Mesodermal cell (in vitro differentiated cells): ENCODE data around the gene PDLIM1.

ENCODE experiments used
- H3K27ac ChIP-seq: 2 replicates; pipeline ENCODE4 v1.7.0; 2013; ENCODE audit warnings: mild to moderate bottlenecking, low read depth, low read length, moderate library complexity; ENCODE audit not compliant: severe bottlenecking
- H3K36me3 ChIP-seq: 2 replicates; pipeline ENCODE4 v1.7.1; 2013; ENCODE audit warnings: mild to moderate bottlenecking, low read length, moderate library complexity; ENCODE audit not compliant: control insufficient read depth, insufficient read depth
- H3K4me1 ChIP-seq: one replicate; pipeline ENCODE4 v1.7.1; 2013; ENCODE audit warnings: mild to moderate bottlenecking, low read length; ENCODE audit not compliant: insufficient read depth, control insufficient read depth, poor library complexity, severe bottlenecking
- H3K4me3 ChIP-seq: 2 replicates; pipeline ENCODE4 v1.7.0; 2013; ENCODE audit warnings: low read length, control low read depth, mild to moderate bottlenecking; ENCODE audit not compliant: insufficient read depth, poor library complexity, severe bottlenecking; ENCODE audit errors: extremely low read depth
- H3K9me3 ChIP-seq: 2 replicates; pipeline ENCODE4 v1.7.1; 2013; ENCODE audit warnings: mild to moderate bottlenecking, low read length, moderate library complexity; ENCODE audit not compliant: control insufficient read depth
- WGBS, 2 experiments: methylation state at CpG; one replicate each; pipeline ENCODE4 v1.1.5; 2013; ENCODE audit warnings: missing lambda C conversion rate in 2 of 2; ENCODE audit not compliant: insufficient coverage in 2 of 2; 5-methylcytosine and 5-hydroxymethylcytosine counted together

PDLIM1 gene

DNA sequence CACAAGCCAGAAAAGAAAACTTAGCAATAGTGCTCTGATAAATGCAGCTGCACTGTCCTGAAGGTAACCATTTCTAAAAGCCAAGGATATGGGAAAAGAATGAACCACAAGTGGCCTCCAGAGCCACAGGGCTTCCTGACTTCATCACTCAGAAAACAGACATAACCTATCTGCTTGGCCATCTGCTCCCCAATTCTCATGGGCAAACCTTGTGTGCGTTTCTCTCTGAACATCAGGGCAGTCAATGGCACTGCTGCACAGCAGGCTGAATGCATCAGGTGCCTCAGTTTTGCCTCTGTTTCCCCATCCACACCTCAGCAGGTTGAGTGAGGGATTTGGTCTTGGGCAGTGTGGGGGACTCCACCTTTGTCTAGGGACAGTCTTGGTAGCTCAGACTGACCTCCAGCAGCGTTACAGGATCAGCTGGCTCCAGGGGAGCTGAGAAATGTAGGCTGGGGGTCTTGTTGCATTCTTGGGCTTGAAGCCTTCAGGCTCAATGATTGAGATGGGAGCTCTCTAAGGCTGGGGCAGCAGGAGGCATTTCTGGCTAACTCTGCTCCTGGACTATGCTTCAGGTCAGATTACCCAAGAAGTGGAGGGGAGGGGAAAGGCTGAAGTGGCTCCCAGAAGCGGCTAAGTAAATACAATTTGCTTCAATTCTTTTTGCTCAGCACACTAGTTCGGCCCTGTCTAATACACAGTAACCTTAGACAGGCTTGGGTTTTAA, 23.6 kb upstream of the PDLIM1 start:
- Histone ChIP-seq H3K9me3 (no peaks in the 10 kb centered on the region), H3K4me3 (no peak overlapping the region), H3K27ac (no peak overlapping the region), H3K4me1 (peaks cover 36% of the 10 kb centered on the region), H3K36me3 (no peaks in the 10 kb centered on the region)
- 94 to 100% methylated on average over 1 to 2 of the region's 4 CpGs for WGBS, 2 experiments

DNA sequence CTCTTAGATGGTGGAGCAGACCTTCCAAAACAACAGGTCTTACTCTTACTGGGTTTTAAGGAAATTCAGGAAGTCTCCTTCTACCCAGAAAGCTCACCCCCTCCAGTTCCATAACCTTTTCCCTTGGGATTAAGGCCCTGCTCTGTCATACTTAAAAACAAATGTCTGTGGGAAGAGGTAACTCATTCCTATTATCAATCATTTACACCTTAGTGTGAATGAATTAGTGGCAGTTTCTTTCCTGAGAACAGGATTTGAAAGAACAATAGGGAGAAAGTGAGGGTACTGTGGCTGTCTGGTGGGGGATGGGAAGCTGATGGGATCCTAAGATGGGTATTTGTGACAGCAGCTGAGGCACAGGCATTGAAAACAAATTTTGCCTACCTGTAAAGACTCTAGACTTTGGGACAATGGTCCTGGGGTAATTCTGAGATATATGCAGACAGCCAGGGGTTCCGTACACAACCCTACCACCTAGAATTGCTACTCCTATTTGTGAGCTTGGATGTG, 22.2 kb upstream of the PDLIM1 start:
- Histone ChIP-seq H3K36me3 (no peaks in the 10 kb centered on the region), H3K9me3 (no peaks in the 10 kb centered on the region), H3K4me1 (peaks cover 41% of the 10 kb centered on the region), H3K4me3 (no peak overlapping the region), H3K27ac (no peak overlapping the region)
- WGBS, 2 experiments, result no CpG with 5 or more reads among the region's 1 CpG

DNA sequence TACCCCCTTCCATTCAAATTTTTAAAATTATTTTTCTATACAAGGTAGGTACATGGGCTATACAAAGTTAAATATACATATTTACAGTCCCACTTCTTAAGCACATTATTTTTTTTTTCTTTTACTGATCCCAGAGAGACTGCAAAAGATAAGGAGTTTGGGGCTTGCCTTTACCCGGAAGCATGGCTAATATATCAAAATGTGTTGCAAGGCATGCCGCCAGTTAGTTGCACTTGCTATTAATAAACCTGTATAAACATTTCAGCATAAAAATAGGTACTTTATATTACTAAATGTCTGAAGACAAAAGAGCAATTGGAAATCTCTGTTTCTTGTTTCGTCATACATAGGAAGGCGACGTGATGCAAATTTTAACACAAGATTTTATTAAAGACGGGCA, 21.5 kb upstream of the PDLIM1 start:
- WGBS, 2 experiments, result 94 to 100% methylated on average over 4 of the region's 6 CpGs
- H3K4me3 ChIP-seq, result no peak overlapping the region

DNA sequence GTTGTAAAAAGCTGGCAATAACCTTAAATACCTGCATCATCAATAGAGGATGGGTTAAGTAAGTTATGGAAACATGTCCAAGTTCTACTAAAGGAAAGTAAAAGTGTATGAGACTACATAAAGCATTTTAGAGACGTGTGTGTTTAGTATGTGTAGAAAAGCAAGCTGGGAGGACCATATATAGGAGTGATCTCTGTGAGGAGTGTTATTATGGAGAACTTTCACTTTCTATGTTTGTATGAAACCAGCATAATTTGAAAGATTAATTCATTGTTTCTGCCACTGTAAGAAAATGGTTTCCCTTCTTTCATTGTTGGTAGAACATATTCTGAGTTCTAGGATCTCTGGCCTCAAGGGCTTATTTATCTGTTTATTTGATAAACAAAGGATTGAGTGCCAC, 19.2 kb upstream of the PDLIM1 start:
- no peaks in the 10 kb centered on the region for H3K36me3 ChIP-seq
- peaks cover 52% of the 10 kb centered on the region for H3K4me1 ChIP-seq
- H3K27ac ChIP-seq, result no peak overlapping the region
- WGBS, 2 experiments, result 86 to 100% methylated on average over 1 of the region's 1 CpG
- no peak overlapping the region for H3K4me3 ChIP-seq
- no peaks in the 10 kb centered on the region for H3K9me3 ChIP-seq

More for the DNA sequence above, 21.5 kb upstream of the PDLIM1 start:
- H3K27ac ChIP-seq, result no peak overlapping the region
- H3K36me3 ChIP-seq, result no peaks in the 10 kb centered on the region
- H3K4me1 ChIP-seq, result peaks cover 46% of the 10 kb centered on the region
- no peaks in the 10 kb centered on the region for H3K9me3 ChIP-seq

DNA sequence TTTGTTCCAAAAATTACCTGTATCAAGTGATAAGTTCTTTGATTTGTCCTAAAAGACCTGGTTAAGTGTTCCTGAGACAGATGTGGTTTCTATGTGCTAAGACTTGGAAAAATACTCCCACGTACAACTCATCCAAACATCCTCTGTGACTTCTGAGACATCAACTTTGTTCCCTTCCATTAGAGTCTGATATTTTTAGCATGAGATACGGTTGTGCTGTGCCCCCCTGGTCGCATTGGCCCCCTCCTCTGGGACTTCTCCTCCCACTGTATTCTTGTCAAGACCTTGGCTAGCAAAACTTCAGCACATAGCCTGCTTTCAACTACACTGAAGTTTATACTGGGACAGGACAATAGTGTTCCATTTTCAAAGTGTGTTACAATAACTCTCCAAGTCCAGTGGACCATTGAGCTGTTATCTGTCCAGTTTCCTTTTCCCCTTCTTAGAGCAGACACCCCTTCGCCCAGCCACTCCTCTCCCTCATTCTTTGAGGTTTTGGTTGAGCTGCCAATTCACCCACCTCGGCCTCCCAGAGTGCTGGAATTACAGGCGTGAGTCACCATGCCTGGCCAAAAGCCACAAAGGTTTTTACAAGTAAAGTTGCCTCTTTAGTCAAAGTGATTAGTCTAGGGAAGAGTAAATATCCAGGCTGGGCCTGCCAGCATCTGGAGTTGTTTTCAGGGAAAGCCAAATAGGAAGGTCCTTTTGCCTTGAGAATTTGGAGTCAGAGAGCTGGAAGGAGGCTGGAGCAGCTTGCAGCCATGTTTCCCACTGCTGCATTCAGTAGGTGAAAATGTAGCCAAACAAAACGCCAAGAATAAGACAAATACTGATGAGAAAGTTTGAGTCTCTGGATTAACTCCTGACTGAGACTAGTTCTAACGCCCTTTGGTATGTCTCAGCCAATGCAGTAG, 17.8 kb upstream of the PDLIM1 start:
- peaks cover 43% of the 10 kb centered on the region for H3K4me1 ChIP-seq
- H3K9me3 ChIP-seq, result no peaks in the 10 kb centered on the region
- no peak overlapping the region for H3K4me3 ChIP-seq
- peak overlapping the region; percentile 86 for H3K27ac ChIP-seq
- 64 to 66% methylated on average over 6 to 7 of the region's 8 CpGs for WGBS, 2 experiments
- H3K36me3 ChIP-seq, result no peaks in the 10 kb centered on the region

DNA sequence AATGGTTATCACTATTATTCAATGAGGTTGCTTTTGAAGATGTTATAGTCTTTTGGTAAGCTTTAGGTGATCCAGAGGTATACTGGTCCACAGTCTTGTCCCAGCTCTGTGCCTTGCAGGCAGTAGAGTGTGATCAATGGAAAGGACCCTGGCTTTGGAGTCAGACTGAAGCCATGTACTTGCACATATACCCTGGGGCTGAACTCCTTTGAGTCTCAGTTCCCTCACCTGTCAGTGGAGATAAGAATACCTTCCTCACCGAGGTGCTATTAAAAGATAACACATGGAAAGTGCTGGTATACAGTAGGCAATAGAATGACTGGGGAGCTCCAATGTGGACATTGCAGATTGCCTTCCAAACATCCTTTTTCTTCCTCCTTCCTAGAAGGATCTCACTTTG, 16.0 kb upstream of the PDLIM1 start:
- H3K4me1 ChIP-seq, result peaks cover 39% of the 10 kb centered on the region
- WGBS, 2 experiments, result no CpG with 5 or more reads among the region's 1 CpG

DNA sequence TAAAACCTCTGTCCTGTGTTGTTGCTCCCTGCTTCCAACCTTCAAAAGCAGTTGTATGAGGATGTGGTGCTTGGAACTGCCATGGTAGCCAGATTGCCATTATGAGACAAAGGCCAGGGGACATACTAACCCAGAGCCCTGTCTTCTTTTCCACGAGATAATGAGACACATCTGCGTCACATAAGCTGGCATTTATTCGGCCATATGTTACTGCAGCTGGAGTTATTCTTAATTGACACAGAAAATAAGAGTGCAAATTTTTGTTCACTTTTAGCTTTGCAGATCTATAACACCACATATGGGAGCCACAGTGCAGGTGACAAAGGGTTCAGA, 15.5 kb upstream of the PDLIM1 start:
- Histone ChIP-seq H3K4me3 (no peak overlapping the region), H3K36me3 (no peaks in the 10 kb centered on the region), H3K4me1 (peaks cover 39% of the 10 kb centered on the region), H3K9me3 (no peaks in the 10 kb centered on the region), H3K27ac (no peak overlapping the region)
- 96 to 100% methylated on average over 3 of the region's 3 CpGs for WGBS, 2 experiments

More for the DNA sequence above, 16.0 kb upstream of the PDLIM1 start:
- H3K27ac ChIP-seq, result no peak overlapping the region
- H3K4me3 ChIP-seq, result no peak overlapping the region
- no peaks in the 10 kb centered on the region for H3K36me3 ChIP-seq
- no peaks in the 10 kb centered on the region for H3K9me3 ChIP-seq

DNA sequence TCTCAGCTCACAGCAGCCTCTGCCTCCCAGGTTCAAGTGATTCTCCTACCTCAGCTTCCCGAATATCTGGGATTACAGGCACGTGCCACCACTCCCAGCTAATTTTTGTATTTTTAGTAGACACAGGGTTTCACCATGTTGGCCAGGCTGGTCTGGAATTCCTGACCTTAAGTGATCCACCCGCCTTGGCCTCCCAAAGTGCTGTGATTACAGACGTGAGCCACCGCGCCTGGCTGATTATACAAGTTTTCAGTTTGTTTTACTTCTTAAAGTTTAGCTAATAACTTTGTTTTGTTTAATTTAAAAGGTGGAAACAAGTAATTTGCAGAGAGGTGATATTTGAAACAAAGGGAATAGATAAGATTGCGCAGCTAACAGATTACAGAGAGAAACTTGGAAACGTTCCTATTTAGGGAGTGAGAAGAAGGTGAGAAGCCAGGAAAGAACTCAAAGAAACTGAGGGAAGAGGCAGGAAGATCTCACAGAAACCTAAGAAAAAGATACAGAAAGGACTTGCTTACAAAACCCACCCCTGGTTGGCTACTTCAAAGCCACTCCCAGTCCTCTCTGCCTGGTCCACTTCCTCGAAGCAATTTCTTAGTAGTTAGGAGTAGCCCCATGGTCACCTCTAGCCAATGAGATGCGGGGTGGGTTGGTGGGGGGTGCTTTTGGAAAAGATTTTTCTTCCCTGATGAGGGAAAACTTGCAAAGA, 15.0 kb upstream of the PDLIM1 start:
- no peaks in the 10 kb centered on the region for H3K9me3 ChIP-seq
- no peaks in the 10 kb centered on the region for H3K36me3 ChIP-seq
- WGBS, 2 experiments, result 73 to 88% methylated on average over 5 to 10 of the region's 10 CpGs
- H3K4me3 ChIP-seq, result no peak overlapping the region
- H3K27ac ChIP-seq, result no peak overlapping the region
- peaks cover 37% of the 10 kb centered on the region for H3K4me1 ChIP-seq

DNA sequence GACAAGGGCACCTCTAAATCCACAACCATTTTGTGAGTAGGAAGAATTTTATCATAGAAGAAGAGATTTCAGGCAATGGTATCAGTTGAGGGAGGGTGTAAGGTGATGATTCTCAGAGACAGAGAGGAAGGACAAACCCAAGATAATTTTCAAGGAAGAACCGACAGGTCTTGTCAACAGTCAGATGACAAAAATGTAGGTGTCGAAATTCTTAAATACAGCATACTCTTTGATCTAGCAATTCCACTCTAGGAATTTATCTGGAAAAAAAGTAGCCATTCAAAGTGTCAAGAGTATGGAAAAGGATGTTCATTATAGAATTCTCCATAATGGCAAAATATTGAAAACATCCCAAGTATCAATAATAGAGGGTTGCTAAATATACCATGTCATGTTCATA, 14.2 kb upstream of the PDLIM1 start:
- Histone ChIP-seq H3K36me3 (no peaks in the 10 kb centered on the region), H3K27ac (no peak overlapping the region), H3K4me1 (peaks cover 31% of the 10 kb centered on the region), H3K4me3 (no peak overlapping the region), H3K9me3 (no peaks in the 10 kb centered on the region)
- 100% methylated on average over 1 of the region's 2 CpGs; no CpG with 5 or more reads in 1 of the 2 experiments for WGBS, 2 experiments

DNA sequence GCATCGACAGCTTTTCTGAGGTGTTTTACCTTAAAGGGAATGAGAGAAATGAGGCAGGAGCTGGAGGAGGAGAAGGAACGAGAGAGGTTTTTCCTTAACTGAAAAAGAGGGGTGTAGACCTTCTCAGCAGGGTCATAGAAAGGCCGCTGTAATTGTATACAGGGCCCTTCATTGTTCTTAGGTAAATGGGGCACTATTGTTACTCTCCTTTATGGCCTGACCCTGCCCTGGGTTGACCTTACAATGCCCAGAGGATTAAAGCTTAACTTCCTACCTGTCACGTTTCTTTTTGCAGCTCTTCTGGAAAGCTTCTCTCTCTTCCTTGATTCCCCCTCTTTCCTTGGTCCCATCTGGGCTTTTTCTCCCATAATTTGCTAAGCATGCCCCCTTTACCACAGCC, 13.7 kb upstream of the PDLIM1 start:
- Histone ChIP-seq H3K4me1 (peaks cover 27% of the 10 kb centered on the region), H3K4me3 (no peak overlapping the region), H3K9me3 (no peaks in the 10 kb centered on the region), H3K36me3 (no peaks in the 10 kb centered on the region), H3K27ac (no peak overlapping the region)
- WGBS, 2 experiments, result 56 to 60% methylated on average over 4 of the region's 4 CpGs
